Suprapubic skin (tissue), 4 donors: ENCODE results near the gene TSNAX. TPM values are rescaled to one million over a fixed set of nuclear protein-coding genes. Genes with fewer than 3 reads are reported as not detected.
A peak's percentile ranks its signal among the peaks of the same experiment; 100 is the strongest.
"Not testable (repeated sequence)": the region's sequence is repeated elsewhere in the genome, so short reads cannot be mapped to it uniquely, and the experiment has no call there.

Experiments used
- DNase-seq, 2 donors: peaks; one replicate each; pipeline ENCODE4 v3.0.0-alpha.2; 2019; ENCODE audit warnings: low spot score in 2 of 2
- H3K27ac ChIP-seq: fragments of 200-600 bp; sonication (generic); one replicate; pipeline ENCODE4 v1.5.1; 2019
- H3K27me3 ChIP-seq: fragments of 200-600 bp; sonication (generic); one replicate; pipeline ENCODE4 v1.5.1; 2019
- H3K36me3 ChIP-seq: fragments of 200-600 bp; sonication (generic); one replicate; pipeline ENCODE4 v1.5.1; 2019
- H3K4me1 ChIP-seq: fragments of 200-600 bp; sonication (generic); one replicate; pipeline ENCODE4 v1.5.1; 2019
- H3K4me3 ChIP-seq: fragments of 200-600 bp; sonication (generic); one replicate; pipeline ENCODE4 v1.5.1; 2019; ENCODE audit warnings: mild to moderate bottlenecking
- H3K9me3 ChIP-seq: fragments of 200-600 bp; sonication (generic); one replicate; pipeline ENCODE4 v1.5.1; 2019
- EP300 ChIP-seq: sonication (generic); formaldehyde crosslinking; IDR thresholded peaks from one replicate; pipeline ENCODE4 v1.6.1; 2017; ENCODE audit warnings: antibody characterized with exemption
- POLR2A ChIP-seq, 2 donors: fragments of 450-650 bp; IDR thresholded peaks; one replicate each; pipeline ENCODE4 v1.6.1; 2017; ENCODE audit warnings: antibody characterized with exemption in 2 of 2, mild to moderate bottlenecking in 2 of 2, moderate library complexity in 2 of 2
- POLR2AphosphoS5 ChIP-seq, 3 donors: sonication (generic); formaldehyde crosslinking; IDR thresholded peaks; one replicate each; pipeline ENCODE4 v1.6.1; 2017; ENCODE audit warnings: antibody characterized with exemption in 3 of 3
- WGBS: methylation state at CpG from one replicate; pipeline ENCODE4 v1.1.5; 2018; 5-methylcytosine and 5-hydroxymethylcytosine counted together
- total RNA-seq, 4 donors: library from RNA; depleted of rRNA; stranded (reverse); fragments of >200 nt; gene quantifications; one replicate each; pipeline ENCODE4 v1.1.0, GENCODE V29; 2016
- TF ChIP-seq, protein P1 (sequence below), 2 donors: fragments of 200-600 bp in 1 of 2; fragments of 450-650 bp in 1 of 2; sonication (generic) in 1 of 2; IDR thresholded peaks; one replicate each; pipeline ENCODE4 v1.5.1; 2016 to 2019; ENCODE audit warnings: antibody characterized with exemption in 2 of 2, mild to moderate bottlenecking in 1 of 2, moderate library complexity in 1 of 2

Gene TSNAX
- total RNA-seq, 4 donors from 2014 or later = 18.8 to 36.4 (median 25.4) TPM

DNA sequence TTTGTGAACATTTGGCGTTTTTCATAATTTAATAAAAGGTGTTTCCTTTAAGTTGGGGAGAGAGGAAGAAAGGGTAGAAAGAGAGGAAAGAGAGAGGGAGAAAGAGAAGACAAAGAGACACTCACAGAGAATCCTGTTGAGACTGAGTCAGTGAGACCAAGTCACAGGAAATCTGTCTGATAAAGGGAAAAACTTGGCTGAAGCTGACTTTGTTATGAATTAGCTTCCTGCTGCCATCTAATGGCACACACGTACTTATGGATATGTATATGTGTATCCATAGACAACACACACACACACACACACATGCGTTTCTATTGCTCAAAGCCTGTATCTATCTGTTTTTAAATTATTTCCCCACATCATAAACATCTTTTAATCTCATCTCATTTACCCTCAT is 55.6 kb downstream of the TSNAX start:
- WGBS = 41% methylated on average over 3 of the region's 3 CpGs
- TF ChIP-seq, protein P1, sequence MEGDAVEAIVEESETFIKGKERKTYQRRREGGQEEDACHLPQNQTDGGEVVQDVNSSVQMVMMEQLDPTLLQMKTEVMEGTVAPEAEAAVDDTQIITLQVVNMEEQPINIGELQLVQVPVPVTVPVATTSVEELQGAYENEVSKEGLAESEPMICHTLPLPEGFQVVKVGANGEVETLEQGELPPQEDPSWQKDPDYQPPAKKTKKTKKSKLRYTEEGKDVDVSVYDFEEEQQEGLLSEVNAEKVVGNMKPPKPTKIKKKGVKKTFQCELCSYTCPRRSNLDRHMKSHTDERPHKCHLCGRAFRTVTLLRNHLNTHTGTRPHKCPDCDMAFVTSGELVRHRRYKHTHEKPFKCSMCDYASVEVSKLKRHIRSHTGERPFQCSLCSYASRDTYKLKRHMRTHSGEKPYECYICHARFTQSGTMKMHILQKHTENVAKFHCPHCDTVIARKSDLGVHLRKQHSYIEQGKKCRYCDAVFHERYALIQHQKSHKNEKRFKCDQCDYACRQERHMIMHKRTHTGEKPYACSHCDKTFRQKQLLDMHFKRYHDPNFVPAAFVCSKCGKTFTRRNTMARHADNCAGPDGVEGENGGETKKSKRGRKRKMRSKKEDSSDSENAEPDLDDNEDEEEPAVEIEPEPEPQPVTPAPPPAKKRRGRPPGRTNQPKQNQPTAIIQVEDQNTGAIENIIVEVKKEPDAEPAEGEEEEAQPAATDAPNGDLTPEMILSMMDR (IDR thresholded peaks at IDR 0.05) = no peak
- no peak for TF ChIP-seq EP300
- no peak for TF ChIP-seq POLR2A (IDR thresholded peaks at IDR 0.05)
- no peak for TF ChIP-seq POLR2AphosphoS5 (IDR thresholded peaks at IDR 0.05)
- Histone ChIP-seq H3K36me3 (no peaks in the 10 kb centered on the region), H3K9me3 (no peaks in the 10 kb centered on the region), H3K27me3 (no peaks in the 10 kb centered on the region), H3K4me3 (no peak overlapping the region), H3K27ac (no peak overlapping the region), H3K4me1 (no peaks in the 10 kb centered on the region)
- DNase-seq = no peak

DNA sequence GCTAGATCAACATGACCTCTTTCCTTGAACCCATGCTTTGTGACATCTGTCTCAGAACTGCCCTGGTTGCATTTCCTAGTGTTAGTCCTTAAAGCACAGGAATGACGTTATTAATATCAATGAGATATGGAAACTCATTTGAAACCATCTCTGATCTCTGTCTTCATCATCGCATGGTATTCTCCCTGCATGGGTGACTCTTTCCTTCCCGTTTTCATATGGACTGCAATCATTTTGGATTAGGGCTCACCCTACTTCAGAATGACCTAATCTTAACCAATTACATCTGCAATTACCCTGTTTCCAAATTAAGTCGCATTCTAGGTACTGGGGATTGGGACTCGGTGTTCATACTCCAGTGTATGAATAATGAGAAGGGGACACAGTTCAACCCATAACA is 56.5 kb downstream of the TSNAX start:
- Histone ChIP-seq H3K9me3 (no peaks in the 10 kb centered on the region), H3K4me1 (no peaks in the 10 kb centered on the region), H3K4me3 (no peak overlapping the region), H3K27me3 (no peaks in the 10 kb centered on the region), H3K27ac (no peak overlapping the region), H3K36me3 (no peaks in the 10 kb centered on the region)
- no peak for DNase-seq
- 71% methylated on average over 5 of the region's 5 CpGs for WGBS
- TF ChIP-seq EP300 = no peak
- TF ChIP-seq, protein P1 (IDR thresholded peaks at IDR 0.05) = no peak
- no peak for TF ChIP-seq POLR2AphosphoS5 (IDR thresholded peaks at IDR 0.05)
- TF ChIP-seq POLR2A (IDR thresholded peaks at IDR 0.05) = no peak

DNA sequence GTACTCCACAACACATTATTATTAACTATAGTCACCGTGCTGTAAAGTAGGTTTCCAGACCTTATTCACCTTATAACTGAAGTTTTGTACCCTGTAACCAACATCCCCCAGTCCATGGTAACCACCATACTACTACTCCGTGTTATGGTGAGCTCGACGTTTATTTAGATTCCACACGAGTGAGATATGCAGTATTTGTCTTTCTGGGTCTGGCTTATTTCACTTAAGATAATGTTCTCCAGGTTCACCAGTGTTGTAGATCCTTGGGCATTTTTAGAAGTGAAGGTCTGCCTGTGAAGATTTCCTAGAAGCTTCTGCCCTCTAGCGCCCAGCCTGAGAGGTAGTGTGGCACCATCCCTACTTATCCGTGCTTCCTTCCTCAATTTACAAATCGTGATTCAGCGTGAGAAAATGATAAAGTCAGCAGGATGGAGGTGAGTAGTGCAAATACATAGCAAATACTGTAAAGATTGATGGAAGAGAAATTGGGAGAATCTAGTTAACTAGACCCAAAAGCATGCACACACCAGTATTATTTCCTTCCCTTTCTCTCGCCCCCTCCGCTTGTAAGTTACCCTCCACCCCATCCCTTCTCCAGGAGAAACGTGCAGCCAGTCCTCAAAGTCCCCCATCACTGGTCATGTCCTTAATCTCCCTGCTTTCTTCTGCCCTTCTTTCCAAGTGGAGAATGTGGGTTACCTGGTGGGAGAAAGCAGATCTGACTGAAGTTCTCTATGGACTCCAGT is 62.2 kb downstream of the TSNAX start:
- H3K36me3 ChIP-seq = no peaks in the 10 kb centered on the region
- peaks cover 3% of the 10 kb centered on the region for H3K4me1 ChIP-seq
- no peak overlapping the region for H3K4me3 ChIP-seq
- DNase-seq = no peak
- TF ChIP-seq, protein P1 (IDR thresholded peaks at IDR 0.05) = peak; percentile 53 to 57
- no peak for TF ChIP-seq POLR2A (IDR thresholded peaks at IDR 0.05)
- H3K27ac ChIP-seq = no peak overlapping the region
- no peaks in the 10 kb centered on the region for H3K9me3 ChIP-seq
- no peaks in the 10 kb centered on the region for H3K27me3 ChIP-seq
- 26% methylated on average over 12 of the region's 12 CpGs for WGBS

- TF ChIP-seq, protein P1 (IDR thresholded peaks at IDR 0.05) = no peak
- TF ChIP-seq POLR2AphosphoS5 (IDR thresholded peaks at IDR 0.05) = no peak
- TF ChIP-seq EP300 = no peak
- Histone ChIP-seq H3K27ac (no peak overlapping the region), H3K9me3 (no peaks in the 10 kb centered on the region), H3K4me1 (peaks cover 3% of the 10 kb centered on the region), H3K36me3 (no peaks in the 10 kb centered on the region), H3K27me3 (no peaks in the 10 kb centered on the region), H3K4me3 (no peak overlapping the region)
- 76% methylated on average over 11 of the region's 11 CpGs for WGBS
- no peak for DNase-seq
Observed at GRCh38 chr1:231591466-231591865, 63.0 kb downstream of the TSNAX start.

GRCh38 chr1:231592809-231593208 is 64.3 kb downstream of the TSNAX start:
- peaks cover 3% of the 10 kb centered on the region for H3K4me1 ChIP-seq
- H3K27me3 ChIP-seq = no peaks in the 10 kb centered on the region
- TF ChIP-seq EP300 = no peak
- TF ChIP-seq POLR2AphosphoS5 (IDR thresholded peaks at IDR 0.05) = no peak
- TF ChIP-seq POLR2A (IDR thresholded peaks at IDR 0.05) = no peak
- TF ChIP-seq, protein P1 (IDR thresholded peaks at IDR 0.05) = no peak
- H3K36me3 ChIP-seq = no peaks in the 10 kb centered on the region
- H3K4me3 ChIP-seq = no peak overlapping the region
- WGBS = 97% methylated on average over 1 of the region's 1 CpG
- DNase-seq = no peak
- no peaks in the 10 kb centered on the region for H3K9me3 ChIP-seq
- H3K27ac ChIP-seq = no peak overlapping the region

DNA sequence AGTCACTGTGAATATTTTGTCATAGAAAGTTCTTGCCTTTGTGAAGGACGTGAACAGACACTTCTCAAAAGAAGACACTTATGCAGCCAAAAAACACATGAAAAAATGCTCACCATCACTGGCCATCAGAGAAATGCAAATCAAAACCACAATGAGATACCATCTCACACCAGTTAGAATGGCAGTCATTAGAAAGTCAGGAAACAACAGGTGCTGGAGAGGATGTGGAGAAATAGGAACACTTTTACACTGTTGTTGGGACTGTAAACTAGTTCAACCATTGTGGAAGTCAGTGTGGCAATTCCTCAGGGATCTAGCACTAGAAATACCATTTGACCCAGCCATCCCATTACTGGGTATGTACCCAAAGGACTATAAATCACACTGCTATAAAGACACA is 64.8 kb downstream of the TSNAX start:
- not testable (repeated sequence) for H3K27ac ChIP-seq, H3K36me3 ChIP-seq, H3K4me1 ChIP-seq, H3K27me3 ChIP-seq, H3K9me3 ChIP-seq, H3K4me3 ChIP-seq, DNase-seq
- 83% methylated on average over 1 of the region's 1 CpG for WGBS
